GM12875 (cell line): ENCODE results near the gene TEX9.
"Not testable (repeated sequence)": the region's sequence is repeated elsewhere in the genome, so short reads cannot be mapped to it uniquely, and the experiment has no call there.

ENCODE experiments used
- H3K4me3 ChIP-seq: one replicate; pipeline ENCODE4 v1.5.1; 2011; ENCODE audit warnings: low read depth, low read length, control low read depth
- CTCF ChIP-seq: IDR thresholded peaks from 2 replicates; pipeline ENCODE4 v1.5.1; 2011; ENCODE audit warnings: low read depth, mild to moderate bottlenecking, control low read depth, inconsistent platforms, low read length, moderate library complexity, borderline replicate concordance; ENCODE audit not compliant: insufficient read depth

The TEX9 gene

GRCh38 chr15:56411122-56411749, 46.0 kb downstream of the TEX9 start:
- TF ChIP-seq CTCF = no peak
- H3K4me3 ChIP-seq = no peak overlapping the region

GRCh38 chr15:56413114-56413733, 48.0 kb downstream of the TEX9 start:
- H3K4me3 ChIP-seq = not testable (repeated sequence)

- TF ChIP-seq CTCF = no peak
- H3K4me3 ChIP-seq = no peak overlapping the region
Measured at GRCh38 chr15:56425276-56425675, 60.0 kb downstream of the TEX9 start.

- no peak for TF ChIP-seq CTCF
- H3K4me3 ChIP-seq = no peak overlapping the region
Measured at GRCh38 chr15:56425976-56426375, 60.8 kb downstream of the TEX9 start.

GRCh38 chr15:56428821-56429458, 63.7 kb downstream of the TEX9 start:
- no peak for TF ChIP-seq CTCF
- H3K4me3 ChIP-seq = no peak overlapping the region

- no peak overlapping the region for H3K4me3 ChIP-seq
- no peak for TF ChIP-seq CTCF
Measured at GRCh38 chr15:56432304-56432703, 67.1 kb downstream of the TEX9 start.

- no peak overlapping the region for H3K4me3 ChIP-seq
- no peak for TF ChIP-seq CTCF
Measured at GRCh38 chr15:56440214-56440770, 75.1 kb downstream of the TEX9 start.
